ENCODE data around the gene CCK. TPM values are rescaled to one million over a fixed set of nuclear protein-coding genes. Genes with fewer than 3 reads are reported as not detected.

CCK gene
- total RNA-seq, 2 experiments from 2014 or later = not detected

DNA sequence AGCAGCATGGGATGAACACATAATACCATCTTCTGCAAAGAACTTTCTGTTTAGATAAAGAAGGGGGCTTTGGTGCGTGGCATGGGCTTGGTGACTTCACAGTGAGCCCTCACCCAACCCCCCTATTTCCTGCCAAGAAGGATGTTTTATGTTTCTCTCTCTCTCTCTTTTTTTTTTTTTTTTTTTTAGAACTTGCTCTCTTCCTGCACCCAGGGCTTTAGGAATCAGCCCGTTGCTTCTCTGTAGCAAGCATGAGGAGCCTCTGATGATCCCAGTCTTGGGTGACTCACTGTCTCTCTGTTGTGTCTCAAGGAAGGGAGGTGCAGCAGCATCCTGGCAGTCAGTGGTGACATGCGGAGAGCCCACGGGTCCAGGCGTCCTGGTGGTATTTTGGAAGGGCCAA, 49.1 kb downstream of the CCK start:
- Mint-ChIP-seq H3K27me3 (no peaks in the 10 kb centered on the region), H3K9me3 (no peaks in the 10 kb centered on the region), H3K4me1 (ENCODE audit: low read depth) (peaks cover 59% of the 10 kb centered on the region), H3K36me3 (ENCODE audit: low read depth) (peaks cover 12% of the 10 kb centered on the region), H3K4me3 (no peak overlapping the region), H3K27ac (peak overlapping the region; percentile 47)
- ATAC-seq = peak; percentile 52
- DNase-seq = peak; percentile 24
- intact Hi-C loops (cut with micrococcal nuclease) = no loop called here
- POLR2A ChIA-PET = interaction anchor here (1.0 kb wide), 1 partner anchor 117 kb away, joined by 3 read pairs; no protein-coding TSS in a partner anchor
- CTCF ChIA-PET = interaction anchor here (2.5 kb wide), 1 partner anchor 30 kb away, joined by 6 read pairs; no protein-coding TSS in a partner anchor
- TF ChIP-seq, protein P1, sequence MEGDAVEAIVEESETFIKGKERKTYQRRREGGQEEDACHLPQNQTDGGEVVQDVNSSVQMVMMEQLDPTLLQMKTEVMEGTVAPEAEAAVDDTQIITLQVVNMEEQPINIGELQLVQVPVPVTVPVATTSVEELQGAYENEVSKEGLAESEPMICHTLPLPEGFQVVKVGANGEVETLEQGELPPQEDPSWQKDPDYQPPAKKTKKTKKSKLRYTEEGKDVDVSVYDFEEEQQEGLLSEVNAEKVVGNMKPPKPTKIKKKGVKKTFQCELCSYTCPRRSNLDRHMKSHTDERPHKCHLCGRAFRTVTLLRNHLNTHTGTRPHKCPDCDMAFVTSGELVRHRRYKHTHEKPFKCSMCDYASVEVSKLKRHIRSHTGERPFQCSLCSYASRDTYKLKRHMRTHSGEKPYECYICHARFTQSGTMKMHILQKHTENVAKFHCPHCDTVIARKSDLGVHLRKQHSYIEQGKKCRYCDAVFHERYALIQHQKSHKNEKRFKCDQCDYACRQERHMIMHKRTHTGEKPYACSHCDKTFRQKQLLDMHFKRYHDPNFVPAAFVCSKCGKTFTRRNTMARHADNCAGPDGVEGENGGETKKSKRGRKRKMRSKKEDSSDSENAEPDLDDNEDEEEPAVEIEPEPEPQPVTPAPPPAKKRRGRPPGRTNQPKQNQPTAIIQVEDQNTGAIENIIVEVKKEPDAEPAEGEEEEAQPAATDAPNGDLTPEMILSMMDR (IDR thresholded peaks at IDR 0.05) = no peak

DNA sequence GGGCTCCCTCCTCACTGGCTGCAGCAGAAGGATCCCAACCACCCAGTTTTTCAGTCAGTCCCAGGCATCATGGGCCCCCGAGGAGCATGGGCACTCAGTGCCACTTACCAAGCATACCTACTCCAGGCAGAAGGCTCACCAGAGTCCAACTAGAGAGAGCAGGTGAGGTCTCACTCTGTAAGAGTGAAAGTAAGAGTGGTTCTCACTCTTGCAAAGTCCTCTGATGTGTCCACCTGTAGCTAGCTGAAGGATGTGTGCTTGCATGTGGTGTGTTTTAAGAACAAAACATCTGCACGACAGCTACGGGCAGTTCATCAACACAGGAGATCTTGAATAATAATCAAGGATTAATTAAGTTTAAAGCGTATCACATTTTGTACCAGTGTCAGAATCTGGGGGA, 49.7 kb downstream of the CCK start:
- ATAC-seq (peak; percentile 15), DNase-seq (no peak)
- peak overlapping the region; percentile 30 for H3K27ac Mint-ChIP-seq
- intact Hi-C loops (cut with micrococcal nuclease) = no loop called here
- TF ChIP-seq, protein P1 (IDR thresholded peaks at IDR 0.05) = no peak
- POLR2A ChIA-PET = interaction anchor here (0.6 to 1.0 kb wide), 2 partner anchors 10 to 117 kb away, joined by 3 read pairs; no protein-coding TSS in a partner anchor
- no peak overlapping the region for H3K4me3 Mint-ChIP-seq
- CTCF ChIA-PET = no interaction called here
- H3K4me1 Mint-ChIP-seq (ENCODE audit: low read depth) = peaks cover 59% of the 10 kb centered on the region
- H3K9me3 Mint-ChIP-seq = no peaks in the 10 kb centered on the region
- H3K36me3 Mint-ChIP-seq (ENCODE audit: low read depth) = peaks cover 17% of the 10 kb centered on the region
- no peaks in the 10 kb centered on the region for H3K27me3 Mint-ChIP-seq

DNA sequence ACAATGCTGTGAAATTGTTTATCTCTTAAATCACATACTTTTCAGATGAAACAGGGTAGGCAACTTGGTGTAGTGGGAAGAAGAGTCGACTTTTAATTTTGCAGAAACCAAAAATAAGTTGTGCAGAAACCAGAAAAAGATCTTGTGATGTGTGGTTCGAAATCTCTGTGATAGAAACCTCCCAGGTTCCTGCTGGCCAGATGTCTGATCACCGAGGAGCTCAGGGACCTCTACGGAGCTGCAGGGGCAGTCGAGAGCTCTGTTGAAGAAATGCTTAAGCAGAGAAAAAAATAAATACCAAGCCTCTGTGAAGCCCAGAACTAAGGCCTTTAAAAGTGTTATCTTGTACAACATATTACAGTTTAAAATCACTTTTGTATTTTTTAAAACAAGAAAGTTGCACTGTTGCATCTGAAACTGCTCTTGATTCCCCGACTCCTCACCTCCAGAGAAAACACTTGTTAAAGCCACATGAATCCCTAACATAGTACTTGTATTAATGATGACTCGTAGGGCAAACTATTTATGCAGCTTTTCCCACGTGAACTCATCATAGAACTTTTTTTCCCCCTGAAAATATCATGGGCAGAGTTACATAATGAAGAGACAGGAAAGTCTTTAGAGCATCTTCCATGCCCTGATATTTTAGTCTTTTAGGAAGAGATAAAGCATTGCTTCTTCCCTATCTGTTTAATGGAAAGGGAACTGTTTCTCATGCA, 51.3 kb downstream of the CCK start:
- Mint-ChIP-seq H3K4me3 (no peak overlapping the region), H3K36me3 (ENCODE audit: low read depth) (peaks cover 14% of the 10 kb centered on the region), H3K4me1 (ENCODE audit: low read depth) (peaks cover 53% of the 10 kb centered on the region), H3K27me3 (no peaks in the 10 kb centered on the region), H3K9me3 (no peaks in the 10 kb centered on the region), H3K27ac (peak overlapping the region; percentile 54)
- ChIA-PET CTCF (interaction anchor here (0.8 to 3.6 kb wide), 3 partner anchors 23 to 229 kb away, joined by 3 to 17 read pairs (median 6); no protein-coding TSS in a partner anchor), POLR2A (no interaction called here)
- intact Hi-C loops (cut with micrococcal nuclease) = no loop called here
- TF ChIP-seq, protein P1 (IDR thresholded peaks at IDR 0.05) = no peak
- DNase-seq = no peak
- no peak for ATAC-seq

DNA sequence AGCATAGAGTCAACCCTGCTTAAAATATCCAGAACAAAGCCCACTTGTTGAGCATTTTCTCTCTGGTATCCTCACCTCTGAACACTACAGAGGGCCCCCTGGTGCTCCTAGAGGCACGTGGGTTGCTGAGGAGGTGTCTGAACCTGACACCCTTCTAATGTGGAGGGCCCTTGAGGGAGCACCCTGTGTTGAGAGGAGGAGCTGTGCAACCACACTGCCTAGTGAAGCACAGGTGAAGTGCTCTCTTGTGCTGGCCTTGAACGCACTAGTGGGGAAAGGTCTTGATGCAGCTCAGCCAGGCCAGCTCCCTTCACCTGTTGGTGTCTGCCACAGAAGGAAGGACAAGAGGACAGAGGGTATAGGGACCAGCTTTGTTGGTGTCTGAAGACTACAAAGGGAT, 51.9 kb downstream of the CCK start:
- H3K9me3 Mint-ChIP-seq = no peaks in the 10 kb centered on the region
- intact Hi-C loops (cut with micrococcal nuclease) = no loop called here
- H3K27me3 Mint-ChIP-seq = no peaks in the 10 kb centered on the region
- peaks cover 20% of the 10 kb centered on the region for H3K36me3 Mint-ChIP-seq (ENCODE audit: low read depth)
- ATAC-seq (peak; percentile 50), DNase-seq (peak; percentile 20)
- H3K4me1 Mint-ChIP-seq (ENCODE audit: low read depth) = peaks cover 53% of the 10 kb centered on the region
- POLR2A ChIA-PET = no interaction called here
- TF ChIP-seq, protein P1 (IDR thresholded peaks at IDR 0.05) = no peak
- CTCF ChIA-PET = interaction anchor here (1.4 to 3.6 kb wide), 2 partner anchors 23 to 33 kb away, joined by 6 to 17 read pairs; no protein-coding TSS in a partner anchor
- peak overlapping the region; percentile 40 for H3K27ac Mint-ChIP-seq
- no peak overlapping the region for H3K4me3 Mint-ChIP-seq

DNA sequence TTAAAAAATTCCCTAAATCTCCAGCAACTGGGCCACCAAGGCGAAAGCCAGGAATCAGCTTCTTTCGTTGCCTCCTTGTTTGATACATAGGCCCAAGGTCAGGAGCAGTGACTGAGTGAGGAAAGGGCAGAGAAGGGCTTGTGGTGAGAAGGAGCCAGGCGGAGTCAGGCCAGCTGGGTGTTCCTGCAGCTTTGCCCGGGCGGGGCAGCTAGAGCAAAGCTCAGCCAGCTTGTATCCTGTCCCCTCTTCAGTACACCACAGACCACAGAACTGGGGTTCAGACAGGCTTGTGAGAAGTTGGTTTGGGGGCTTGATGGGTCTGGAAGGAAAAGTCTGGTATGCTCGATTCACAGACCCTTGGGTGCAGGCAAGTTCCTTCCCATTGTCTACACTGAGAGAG, 52.6 kb downstream of the CCK start:
- peak overlapping the region; percentile 40 for H3K27ac Mint-ChIP-seq
- peak; percentile 46 for ATAC-seq
- peaks cover 53% of the 10 kb centered on the region for H3K4me1 Mint-ChIP-seq (ENCODE audit: low read depth)
- intact Hi-C loops (cut with micrococcal nuclease) = no loop called here
- CTCF ChIA-PET = interaction anchor here (1.1 to 3.6 kb wide), 2 partner anchors 22 to 230 kb away, joined by 4 to 17 read pairs; no protein-coding TSS in a partner anchor
- POLR2A ChIA-PET = no interaction called here
- TF ChIP-seq, protein P1 (IDR thresholded peaks at IDR 0.05) = no peak
- H3K4me3 Mint-ChIP-seq = no peak overlapping the region
- no peaks in the 10 kb centered on the region for H3K9me3 Mint-ChIP-seq
- no peaks in the 10 kb centered on the region for H3K27me3 Mint-ChIP-seq
- DNase-seq = peak; percentile 34
- H3K36me3 Mint-ChIP-seq (ENCODE audit: low read depth) = peaks cover 24% of the 10 kb centered on the region
